NT2/D1 (cell line): ENCODE results near the gene PADI2.

ENCODE experiments used
- DNase-seq: peaks from one replicate; pipeline ENCODE4 v3.0.0-alpha.2; 2011; ENCODE audit warnings: low read depth, low spot score
- H3K27me3 ChIP-seq: 2 replicates; pipeline ENCODE4 v1.6.0; 2011; ENCODE audit warnings: mild to moderate bottlenecking; ENCODE audit not compliant: insufficient read length, insufficient read depth
- H3K36me3 ChIP-seq: 2 replicates; pipeline ENCODE4 v1.6.1; 2011; ENCODE audit warnings: mild to moderate bottlenecking, low read length, mixed read lengths; ENCODE audit not compliant: insufficient read depth, insufficient read length
- H3K4me1 ChIP-seq: 2 replicates; pipeline ENCODE4 v1.5.1; 2011; ENCODE audit not compliant: insufficient read depth, insufficient read length
- H3K4me3 ChIP-seq: 2 replicates; pipeline ENCODE4 v1.5.1; 2011; ENCODE audit warnings: low read depth; ENCODE audit not compliant: insufficient read length
- H3K9ac ChIP-seq: 2 replicates; pipeline ENCODE4 v1.6.0; 2011; ENCODE audit warnings: low read depth; ENCODE audit not compliant: insufficient read length
- H3K9me3 ChIP-seq: 2 replicates; pipeline ENCODE4 v1.5.1; 2011; ENCODE audit warnings: mild to moderate bottlenecking, low read length; ENCODE audit not compliant: insufficient read depth
- SUZ12 ChIP-seq: IDR thresholded peaks from 2 replicates; pipeline ENCODE4 v1.6.1; 2011; ENCODE audit not compliant: insufficient read length, insufficient read depth; ENCODE audit errors: extremely low read depth
- YY1 ChIP-seq: IDR thresholded peaks from 2 replicates; pipeline ENCODE4 v1.6.1; 2011; ENCODE audit not compliant: insufficient read length, insufficient read depth
- ZNF274 ChIP-seq: IDR thresholded peaks from 2 replicates; pipeline ENCODE4 v1.6.1; 2011; ENCODE audit warnings: mild to moderate bottlenecking, low read depth, low read length

Gene PADI2

GRCh38 chr1:17053086-17053684 is 66.1 kb downstream of the PADI2 start:
- no peak for DNase-seq
- Histone ChIP-seq H3K4me3 (peak overlapping the region; percentile 92), H3K4me1 (no peaks in the 10 kb centered on the region), H3K9ac (peak overlapping the region; percentile 98), H3K27me3 (no peaks in the 10 kb centered on the region), H3K36me3 (peaks cover 21% of the 10 kb centered on the region), H3K9me3 (no peaks in the 10 kb centered on the region)
- TF ChIP-seq ZNF274 (no peak), YY1 (no peak), SUZ12 (no peak)

- Histone ChIP-seq H3K9ac (peak overlapping the region; percentile 98), H3K4me3 (peak overlapping the region; percentile 92), H3K27me3 (no peaks in the 10 kb centered on the region), H3K9me3 (no peaks in the 10 kb centered on the region), H3K36me3 (peaks cover 22% of the 10 kb centered on the region), H3K4me1 (no peaks in the 10 kb centered on the region)
- DNase-seq, result no peak
- no peak for TF ChIP-seq SUZ12
- TF ChIP-seq ZNF274, result no peak
- TF ChIP-seq YY1, result no peak
Measured at GRCh38 chr1:17052641-17053040, 66.6 kb downstream of the PADI2 start.

GRCh38 chr1:17052038-17052437 is 67.2 kb downstream of the PADI2 start:
- H3K4me3 ChIP-seq, result no peak overlapping the region
- H3K9ac ChIP-seq, result no peak overlapping the region
- H3K27me3 ChIP-seq, result no peaks in the 10 kb centered on the region
- TF ChIP-seq SUZ12 (no peak), ZNF274 (no peak), YY1 (no peak)
- H3K9me3 ChIP-seq, result no peaks in the 10 kb centered on the region
- peaks cover 25% of the 10 kb centered on the region for H3K36me3 ChIP-seq
- H3K4me1 ChIP-seq, result no peaks in the 10 kb centered on the region
- DNase-seq, result no peak

- H3K9ac ChIP-seq, result no peak overlapping the region
- no peak for TF ChIP-seq ZNF274
- no peak for TF ChIP-seq SUZ12
- no peak for TF ChIP-seq YY1
- no peaks in the 10 kb centered on the region for H3K9me3 ChIP-seq
- DNase-seq, result no peak
- H3K4me1 ChIP-seq, result no peaks in the 10 kb centered on the region
- H3K27me3 ChIP-seq, result no peaks in the 10 kb centered on the region
- no peak overlapping the region for H3K4me3 ChIP-seq
- peaks cover 43% of the 10 kb centered on the region for H3K36me3 ChIP-seq
Measured at GRCh38 chr1:17047924-17048323, 71.3 kb downstream of the PADI2 start.

GRCh38 chr1:17046334-17046657 is 73.0 kb downstream of the PADI2 start:
- no peak overlapping the region for H3K9ac ChIP-seq
- H3K9me3 ChIP-seq, result no peaks in the 10 kb centered on the region
- DNase-seq, result no peak
- H3K27me3 ChIP-seq, result no peaks in the 10 kb centered on the region
- TF ChIP-seq SUZ12 (no peak), ZNF274 (no peak), YY1 (no peak)
- no peak overlapping the region for H3K4me3 ChIP-seq
- no peaks in the 10 kb centered on the region for H3K4me1 ChIP-seq
- peaks cover 51% of the 10 kb centered on the region for H3K36me3 ChIP-seq

GRCh38 chr1:17045634-17046333 is 73.5 kb downstream of the PADI2 start:
- Histone ChIP-seq H3K9me3 (no peaks in the 10 kb centered on the region), H3K36me3 (peaks cover 49% of the 10 kb centered on the region), H3K9ac (no peak overlapping the region), H3K4me1 (no peaks in the 10 kb centered on the region), H3K27me3 (no peaks in the 10 kb centered on the region), H3K4me3 (no peak overlapping the region)
- TF ChIP-seq ZNF274 (no peak), SUZ12 (no peak), YY1 (no peak)
- DNase-seq, result no peak

- TF ChIP-seq SUZ12 (no peak), ZNF274 (no peak), YY1 (no peak)
- no peaks in the 10 kb centered on the region for H3K9me3 ChIP-seq
- H3K27me3 ChIP-seq, result no peaks in the 10 kb centered on the region
- no peak for DNase-seq
- no peak overlapping the region for H3K9ac ChIP-seq
- peaks cover 51% of the 10 kb centered on the region for H3K36me3 ChIP-seq
- H3K4me1 ChIP-seq, result no peaks in the 10 kb centered on the region
- H3K4me3 ChIP-seq, result no peak overlapping the region
Measured at GRCh38 chr1:17045150-17045549, 74.1 kb downstream of the PADI2 start.
